Activated CD4-positive, alpha-beta T cell treated with anti-CD3 and anti-CD28 coated beads, Interleukin-2, amount 50 U/mL, for 48 hours (primary cell): ENCODE results near the gene PRKACA.

Source experiments
- DNase-seq, 2 experiments: peaks; one replicate each; pipeline ENCODE4 v3.0.0-alpha.2; 2020

The PRKACA gene

GRCh38 chr19:14091813-14092462, 25.6 kb downstream of the PRKACA start:
- no peak for DNase-seq

GRCh38 chr19:14091081-14091812, 26.3 kb downstream of the PRKACA start:
- peak; percentile 77 to 82 for DNase-seq

DNA sequence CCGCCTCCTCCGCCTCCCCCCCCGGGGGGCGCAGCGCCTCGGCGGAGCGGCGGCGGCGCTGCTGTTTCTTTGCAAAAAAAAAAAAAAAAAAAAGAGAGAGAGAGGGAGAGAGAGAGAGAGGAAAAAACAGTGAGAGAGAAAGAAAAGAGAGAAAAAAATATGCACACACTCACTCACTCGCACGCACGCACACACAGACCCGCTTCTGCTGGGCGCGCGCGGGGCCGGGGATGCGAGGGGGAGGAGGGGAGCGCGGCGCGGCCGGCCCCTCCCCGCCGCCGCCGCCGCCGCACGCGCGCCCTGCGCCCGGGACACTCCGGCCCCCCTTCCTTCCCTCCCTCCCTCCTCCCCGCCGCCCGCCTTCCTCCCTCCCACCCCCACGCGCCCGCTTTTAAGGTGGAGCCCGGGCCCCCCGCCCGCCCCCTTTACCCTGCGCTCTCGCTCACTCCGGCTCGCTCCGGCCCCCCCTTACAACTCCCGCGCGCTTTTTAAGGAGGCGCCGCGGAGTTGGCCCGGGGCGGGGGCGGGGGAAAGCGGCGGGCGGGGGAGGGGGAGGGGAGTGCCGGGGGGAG, 27.0 kb downstream of the PRKACA start, which contains the start of gene SAMD1:
Gene SAMD1, minus strand, starts transcription at position 243 of the 572 bp plus-strand sequence.
- DNase-seq: peak; percentile 82 to 83

DNA sequence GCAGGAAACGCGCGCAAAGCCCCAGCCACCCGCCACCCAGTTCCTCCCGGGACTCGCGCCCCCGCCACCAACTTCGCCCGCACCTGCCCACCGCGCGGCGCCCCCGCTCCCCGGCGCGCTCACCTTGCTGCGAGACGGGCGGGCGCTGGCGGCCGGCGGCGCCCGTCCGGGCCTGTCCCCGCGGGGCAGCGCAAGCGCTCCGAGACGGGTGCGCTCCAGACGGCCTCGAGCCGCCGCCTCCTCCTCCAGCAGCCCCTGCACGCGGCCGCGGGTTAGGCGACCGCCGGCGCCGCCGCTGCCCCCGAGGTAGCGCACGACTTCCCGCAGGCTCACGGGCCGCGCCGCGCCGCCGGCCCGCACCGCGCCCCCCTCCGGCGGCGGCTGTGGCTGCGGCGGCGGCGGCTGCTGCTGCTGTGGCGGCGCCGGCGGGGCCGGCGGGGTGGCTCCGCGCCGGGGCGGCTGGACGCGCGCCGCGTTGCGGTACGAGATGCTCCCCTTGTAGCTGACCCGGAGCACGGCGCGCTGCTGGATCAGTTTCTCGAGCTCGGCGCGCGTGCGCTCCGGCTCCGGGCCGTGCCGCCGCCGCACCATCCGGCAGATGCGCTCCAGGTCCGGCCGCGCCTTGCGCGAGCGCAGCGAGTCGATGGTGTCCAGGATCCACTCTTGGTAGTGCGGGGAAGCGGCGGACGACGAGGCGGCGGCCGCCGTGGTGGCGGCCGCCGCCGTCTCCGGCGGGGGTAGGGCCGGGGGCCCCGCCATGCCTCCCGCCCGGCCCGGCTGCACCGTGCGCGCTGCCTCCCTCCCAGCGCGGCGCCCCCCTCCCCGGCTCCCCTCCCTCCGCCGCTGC, 27.7 kb downstream of the PRKACA start:
- DNase-seq: peak; percentile 49 to 61

DNA sequence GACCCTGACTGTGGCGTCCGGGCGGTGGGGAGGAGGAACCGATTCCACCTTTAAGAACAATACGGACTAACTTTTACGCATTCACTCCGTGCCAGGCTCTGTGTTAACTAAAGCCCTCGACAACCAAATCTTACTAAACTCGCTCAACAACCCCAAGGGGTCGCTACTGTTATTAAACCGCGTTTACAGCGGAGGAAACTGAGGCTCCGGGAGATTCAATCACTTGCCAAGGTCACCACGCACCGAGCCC, 28.2 kb downstream of the PRKACA start:
- peak in 1 of 2 experiments; percentile 27 for DNase-seq

DNA sequence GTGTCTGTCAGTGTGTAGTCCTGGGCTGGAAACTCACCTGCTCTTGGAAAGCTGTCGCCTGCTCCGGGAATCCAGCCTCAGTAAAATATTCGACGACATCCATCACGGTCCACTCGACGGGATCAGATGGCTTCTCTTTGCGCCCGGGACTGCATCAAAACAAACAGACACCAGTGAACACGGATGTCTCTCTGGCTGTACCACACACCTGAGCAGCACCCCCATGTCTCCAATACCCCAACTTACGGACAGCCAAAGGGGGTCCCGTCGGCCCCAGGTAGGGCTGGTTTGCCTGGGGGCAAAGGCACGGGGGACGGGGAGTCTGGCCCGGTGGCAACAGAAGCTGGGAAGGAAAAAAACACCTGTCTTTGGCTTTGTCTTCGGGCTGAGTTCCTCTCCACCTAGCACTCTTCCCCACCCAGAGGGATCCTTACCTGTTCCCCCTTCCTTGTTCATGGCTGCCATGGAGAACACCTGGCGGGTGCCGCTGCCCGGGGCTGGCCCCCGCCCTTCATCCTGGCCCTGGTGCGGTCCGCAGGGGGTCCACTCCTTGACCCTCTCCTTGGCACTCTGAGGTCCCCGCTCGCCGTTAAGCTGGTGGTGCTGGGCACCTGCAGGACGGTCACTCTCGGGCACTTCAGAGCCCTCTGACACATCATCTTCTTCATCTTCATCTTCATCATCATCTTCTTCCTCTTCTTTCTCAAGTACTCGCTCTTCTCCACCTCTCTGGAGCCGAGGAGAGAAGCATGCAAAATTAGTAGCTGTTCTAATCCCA, 28.7 kb downstream of the PRKACA start:
- no peak for DNase-seq

DNA sequence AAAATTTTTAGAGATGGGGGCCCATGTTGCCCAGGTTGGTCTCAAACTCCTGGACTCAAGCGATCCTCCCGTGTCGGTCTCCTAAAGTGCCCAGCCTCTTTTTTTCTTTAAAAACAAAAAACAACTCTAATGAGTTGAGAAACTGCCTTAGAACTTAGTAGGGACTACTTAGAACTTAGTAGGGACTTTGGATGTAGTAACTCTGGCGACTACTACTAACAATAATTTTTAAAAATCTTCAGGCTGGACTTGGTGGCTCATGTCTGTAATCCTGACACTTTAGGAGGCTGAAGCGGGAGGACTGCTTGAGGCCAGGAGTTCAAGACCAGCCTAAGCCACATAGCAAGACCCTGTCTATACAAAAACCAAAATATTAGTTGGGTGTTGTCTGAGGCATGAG, 31.5 kb downstream of the PRKACA start:
- DNase-seq: no peak

GRCh38 chr19:14085309-14085995, 32.1 kb downstream of the PRKACA start, which contains the start of gene C19orf67:
Gene C19orf67, minus strand, starts transcription at chr19:14085783. Its CDS starts 156 bp downstream, at chr19:14085627.
- DNase-seq: no peak

DNA sequence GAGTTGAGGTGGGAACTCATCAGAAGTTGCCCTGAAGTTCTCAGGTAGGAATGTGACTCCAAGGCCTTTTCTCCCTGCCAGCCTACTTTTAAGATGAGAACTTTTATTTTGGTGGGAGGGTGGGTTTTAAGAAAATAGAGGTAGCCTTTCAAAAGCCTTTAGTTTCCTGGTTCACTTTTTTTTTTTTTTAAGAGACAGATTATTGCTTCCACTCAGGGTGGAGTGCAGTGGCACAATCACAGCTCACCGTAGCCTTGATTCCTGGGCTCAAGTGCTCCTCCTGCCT, 34.9 kb downstream of the PRKACA start:
- no peak for DNase-seq

- peak; percentile 38 to 46 for DNase-seq
These were observed 35.5 kb downstream of the PRKACA start for GRCh38 chr19:14081797-14082674.

DNA sequence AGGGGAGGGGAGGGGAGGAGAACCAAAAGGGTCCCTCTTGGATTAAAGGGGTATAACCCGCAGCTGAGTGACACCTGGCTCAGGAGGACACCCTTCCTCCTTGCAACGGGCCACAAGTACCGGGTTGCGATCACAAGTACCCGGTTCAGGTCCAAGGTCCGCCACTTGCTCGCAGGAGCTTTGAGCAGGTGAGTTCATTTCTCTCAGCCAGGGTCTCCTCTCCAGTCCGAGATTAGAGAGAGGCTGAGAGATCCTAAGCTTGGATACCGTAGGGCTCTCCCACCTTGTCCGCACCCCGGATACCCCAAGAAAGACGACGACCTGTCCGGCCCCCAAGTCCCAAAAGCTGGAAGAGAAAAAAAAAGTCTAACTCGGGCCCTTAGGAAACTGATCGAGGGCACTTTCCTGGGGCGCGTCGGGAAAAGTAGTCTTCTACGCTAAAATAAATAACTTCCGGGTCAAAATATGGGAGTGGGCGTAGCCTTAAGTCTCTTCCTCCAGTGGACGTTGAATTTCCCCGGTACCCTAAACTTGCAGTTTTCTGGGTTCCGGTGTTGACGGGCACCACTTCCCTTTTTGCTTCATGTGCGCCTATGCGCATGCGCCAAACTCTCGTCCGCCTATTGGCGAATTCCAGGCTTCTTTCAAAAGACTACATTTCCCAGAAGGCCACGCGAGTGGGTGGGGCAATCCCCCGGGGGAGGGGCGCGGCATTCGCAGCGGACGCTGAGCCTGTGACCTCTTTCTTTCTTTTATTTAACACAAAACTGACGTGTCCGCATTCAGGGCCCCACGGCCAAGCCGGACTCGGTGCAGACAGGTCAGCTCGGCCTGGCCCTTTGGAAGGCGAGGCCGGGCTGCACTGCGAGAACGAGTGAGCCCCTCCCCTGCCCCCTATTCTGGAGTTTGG, 36.4 kb downstream of the PRKACA start:
- peak; percentile 99 for DNase-seq

DNA sequence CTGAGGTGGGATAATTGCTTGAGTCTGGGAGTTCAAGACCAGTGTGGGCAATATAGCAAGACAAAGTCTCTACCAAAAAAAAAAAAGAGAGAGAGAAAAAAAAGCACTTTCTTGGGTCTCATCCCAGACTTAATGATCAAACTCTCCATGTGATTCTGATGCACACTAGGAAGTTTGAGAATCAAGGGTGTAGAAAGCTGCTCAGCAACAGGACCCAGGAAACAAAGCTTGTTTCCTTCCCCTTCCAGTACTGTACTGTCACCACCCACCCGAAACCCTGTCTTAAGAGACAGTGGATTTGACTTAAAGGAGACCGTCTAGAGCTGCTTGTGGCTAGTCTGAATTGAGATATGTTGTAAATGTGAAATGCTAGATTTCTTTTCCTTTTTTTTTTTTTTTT, 39.2 kb downstream of the PRKACA start:
- no peak for DNase-seq

DNA sequence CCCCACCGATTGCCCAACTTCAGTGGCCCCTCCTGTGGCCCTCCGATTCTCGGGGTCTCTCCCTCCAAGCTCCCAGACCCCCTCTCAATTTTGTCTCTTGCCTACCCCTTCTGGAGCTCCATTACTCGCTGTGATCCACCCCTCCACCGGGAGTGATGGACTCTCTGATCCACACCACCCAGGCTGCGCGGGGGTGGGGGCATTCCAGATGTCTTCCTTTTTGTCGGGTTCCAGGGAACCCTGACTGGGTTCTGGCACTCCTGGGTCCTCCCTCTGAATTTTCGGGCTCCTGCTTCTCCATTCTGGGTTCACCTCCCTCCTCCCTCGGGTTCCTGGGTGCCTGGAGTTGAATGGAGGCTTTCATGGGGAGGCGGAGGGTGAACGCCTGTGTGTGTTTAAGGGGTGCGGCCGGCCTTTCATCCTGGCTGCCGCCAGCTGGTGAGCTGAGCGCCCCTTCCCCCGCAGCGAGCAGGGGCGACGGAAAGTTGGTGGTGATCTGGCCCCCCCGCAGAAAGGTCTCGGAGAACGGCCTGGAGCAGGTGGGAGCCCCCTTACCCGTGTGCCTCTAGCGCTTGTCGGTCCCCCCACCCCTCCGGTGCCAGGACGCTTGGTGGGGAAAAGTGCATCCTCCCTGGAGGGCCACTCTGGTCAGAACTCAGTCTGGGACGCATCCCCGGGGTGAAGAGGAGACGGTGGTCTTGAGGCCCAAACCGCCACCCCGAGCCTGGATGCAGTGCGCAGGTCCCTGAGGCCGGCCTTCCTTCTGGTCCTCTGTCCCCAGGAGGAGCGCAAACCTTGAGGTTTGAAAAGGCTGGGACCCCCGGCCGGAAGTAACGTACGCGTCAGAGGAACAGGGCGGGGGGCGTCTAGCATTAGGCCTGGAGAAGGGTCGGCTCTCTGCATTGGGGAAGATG, 43.4 kb downstream of the PRKACA start:
- DNase-seq: peak; percentile 59 to 66

GRCh38 chr19:14073261-14073924, 44.2 kb downstream of the PRKACA start:
- DNase-seq: peak; percentile 75 to 77

DNA sequence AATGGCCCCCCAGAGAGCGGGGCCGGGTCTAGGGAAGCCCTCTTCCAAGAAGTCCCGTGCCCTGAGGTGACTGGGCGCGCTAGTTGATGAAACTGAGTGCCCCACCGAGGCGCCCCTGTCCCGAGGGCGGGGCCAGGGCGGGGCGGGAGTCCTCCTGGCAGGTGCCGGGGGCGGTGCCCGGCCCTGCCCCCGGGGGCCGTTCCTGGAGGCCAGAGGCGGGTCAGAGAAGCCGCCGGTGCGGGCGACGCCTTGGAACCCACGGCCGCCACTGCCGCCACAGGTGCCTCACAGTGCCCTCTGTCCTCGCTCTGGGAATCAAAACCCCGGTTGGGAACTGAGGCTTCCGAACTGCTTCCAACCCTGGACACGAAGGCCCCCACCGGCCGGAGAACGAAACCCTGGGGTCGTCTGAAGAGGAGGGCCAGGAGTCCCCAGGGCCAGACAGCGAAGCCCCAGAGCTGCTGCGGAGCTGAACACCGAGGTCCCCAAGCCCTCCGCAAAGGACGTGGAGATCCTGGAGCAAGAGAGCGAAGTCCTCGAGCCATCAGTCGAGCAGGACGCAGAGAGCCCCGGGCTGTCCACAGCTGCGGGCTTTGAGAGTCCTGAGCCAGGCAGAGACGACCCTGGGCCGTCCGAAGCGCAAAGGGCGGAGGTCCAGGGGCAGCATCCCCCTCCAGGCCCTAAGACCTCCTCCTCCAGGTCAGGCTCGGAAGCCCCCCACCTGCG, 44.9 kb downstream of the PRKACA start, which contains the start of gene MISP3:
Gene MISP3, plus strand, starts transcription at position 252 of the 726 bp plus-strand sequence. CDS start 524 bp downstream, outside the sequence.
- DNase-seq: peak; percentile 66 to 72

GRCh38 chr19:14070268-14071050, 47.1 kb downstream of the PRKACA start:
- no peak for DNase-seq
